Measurements from ENCODE around the gene RALB. TPM values are rescaled to one million over a fixed set of nuclear protein-coding genes. Genes with fewer than 3 reads are reported as not detected.

Gene RALB
- total RNA-seq, 2 donors from 2014 or later, result 21.9 to 50.2 TPM

- H3K9me3 ChIP-seq, result no peaks in the 10 kb centered on the region
- no peaks in the 10 kb centered on the region for H3K27me3 ChIP-seq (replicated peaks; ENCODE audit: insufficient read depth)
- no peak for TF ChIP-seq CTCF (IDR thresholded peaks at IDR 0.05)
- peaks cover 0 to 6% of the 10 kb centered on the region in 2 donors for H3K4me1 ChIP-seq (ENCODE audit: control insufficient read depth in 1 of 2, low read depth in 2 of 2)
- H3K4me3 ChIP-seq, result no peak overlapping the region
- H3K36me3 ChIP-seq, result peaks cover 5% of the 10 kb centered on the region
- DNase-seq (ENCODE audit: low spot score) (no peak), ATAC-seq (ENCODE audit: insufficient number of reproducible peaks, low FRiP score, low read depth) (no peak)
- no peak overlapping the region for H3K27ac ChIP-seq
These were observed 35.3 kb downstream of the RALB start for GRCh38 chr2:120288016-120288373.

- H3K27ac ChIP-seq, result no peak overlapping the region
- no peak for DNase-seq (ENCODE audit: low spot score)
- no peak for TF ChIP-seq CTCF (IDR thresholded peaks at IDR 0.05)
- H3K9me3 ChIP-seq, result no peaks in the 10 kb centered on the region
- H3K36me3 ChIP-seq, result peaks cover 8% of the 10 kb centered on the region
- H3K4me3 ChIP-seq, result no peak overlapping the region
- H3K4me1 ChIP-seq (ENCODE audit: control insufficient read depth in 1 of 2, low read depth in 2 of 2), result no peaks in the 10 kb centered on the region
- H3K27me3 ChIP-seq (replicated peaks; ENCODE audit: insufficient read depth), result no peaks in the 10 kb centered on the region
- ATAC-seq (ENCODE audit: insufficient number of reproducible peaks, low FRiP score, low read depth), result no peak
These were observed 36.7 kb downstream of the RALB start for GRCh38 chr2:120289221-120289906.

GRCh38 chr2:120290737-120291136 lies 38.1 kb downstream of the RALB start:
- ATAC-seq (ENCODE audit: insufficient number of reproducible peaks, low FRiP score, low read depth) (no peak), DNase-seq (ENCODE audit: low spot score) (no peak)
- no peak for TF ChIP-seq CTCF (IDR thresholded peaks at IDR 0.05)
- Histone ChIP-seq H3K4me1 (ENCODE audit: control insufficient read depth in 1 of 2, low read depth in 2 of 2) (no peaks in the 10 kb centered on the region), H3K36me3 (peaks cover 15% of the 10 kb centered on the region), H3K9me3 (no peaks in the 10 kb centered on the region), H3K27me3 (replicated peaks; ENCODE audit: insufficient read depth) (no peaks in the 10 kb centered on the region), H3K4me3 (no peak overlapping the region), H3K27ac (no peak overlapping the region)

- TF ChIP-seq CTCF (IDR thresholded peaks at IDR 0.05), result no peak
- Histone ChIP-seq H3K27ac (no peak overlapping the region), H3K9me3 (no peaks in the 10 kb centered on the region), H3K27me3 (replicated peaks; ENCODE audit: insufficient read depth) (no peaks in the 10 kb centered on the region), H3K4me3 (no peak overlapping the region), H3K4me1 (ENCODE audit: control insufficient read depth in 1 of 2, low read depth in 2 of 2) (no peaks in the 10 kb centered on the region), H3K36me3 (peaks cover 20% of the 10 kb centered on the region)
- DNase-seq (ENCODE audit: low spot score) (no peak), ATAC-seq (ENCODE audit: insufficient number of reproducible peaks, low FRiP score, low read depth) (no peak)
These were observed 39.0 kb downstream of the RALB start for GRCh38 chr2:120291401-120292311.
